ENCODE measurements around the gene EMB. TPM values are rescaled to one million over a fixed set of nuclear protein-coding genes. Genes with fewer than 3 reads are reported as not detected.
A peak's percentile ranks its signal among the peaks of the same experiment; 100 is the strongest.
"Not testable (repeated sequence)": the region's sequence is repeated elsewhere in the genome, so short reads cannot be mapped to it uniquely, and the experiment has no call there.

Gene EMB
- polyA plus RNA-seq, 3 donors = 51.9 to 191 (median 131) TPM

GRCh38 chr5:50421184-50421950 lies 19.7 kb downstream of the EMB start:
- Histone ChIP-seq H3K79me2 (ENCODE audit: insufficient read depth, low read length) (peaks cover 99% of the 10 kb centered on the region), H3K36me3 (replicated peaks in 1 of 2; ENCODE audit: control insufficient read depth in 1 of 2, insufficient read depth in 2 of 2, low read length in 2 of 2) (peaks cover 0 to 20% of the 10 kb centered on the region in 2 donors), H3K4me1 (ENCODE audit: control insufficient read depth in 1 of 2, insufficient read depth in 2 of 2, low read length in 2 of 2) (peaks cover 11 to 24% of the 10 kb centered on the region in 2 donors)
- H3K9me3 Mint-ChIP-seq; H2AFZ ChIP-seq (ENCODE audit: insufficient read depth, low read depth, low read length, poor library complexity, severe bottlenecking); H3K4me3 ChIP-seq (replicated peaks in 1 of 3; ENCODE audit: low read depth in 2 of 3, low read length in 3 of 3); H3K4me3 Mint-ChIP-seq; intact Hi-C loops (cut with micrococcal nuclease); DNase-seq; H3K27me3 Mint-ChIP-seq (ENCODE audit: low read depth in 3 of 3); H3K9ac ChIP-seq (ENCODE audit: insufficient read depth, low read length, poor library complexity, severe bottlenecking); H3K4me2 ChIP-seq (replicated peaks; ENCODE audit: extremely low read depth, low read length, poor library complexity, severe bottlenecking); H3K27ac ChIP-seq (ENCODE audit: low read depth in 1 of 2, low read length in 2 of 2); H3K9me3 ChIP-seq (replicated peaks in 1 of 2; ENCODE audit: control insufficient read depth in 1 of 2, insufficient read depth in 1 of 2, low read length in 2 of 2); H3K27me3 ChIP-seq (ENCODE audit: control insufficient read depth in 2 of 2, insufficient read depth in 2 of 2, low read length in 2 of 2); H4K20me1 ChIP-seq (ENCODE audit: insufficient read depth, low read length): not testable (repeated sequence)
- H3K27ac Mint-ChIP-seq = peak overlapping the region in 4 of 7 donors; percentile 18 to 69 (median 54)
- H3K36me3 Mint-ChIP-seq = peaks cover 15 to 32% of the 10 kb centered on the region in 2 donors
- peaks cover 42% of the 10 kb centered on the region for H3K4me1 Mint-ChIP-seq
- WGBS (ENCODE audit: insufficient coverage) = no CpG with 5 or more reads among the region's 7 CpGs

GRCh38 chr5:50420343-50420935 lies 20.6 kb downstream of the EMB start:
- no peak for DNase-seq
- H4K20me1 ChIP-seq (ENCODE audit: insufficient read depth, low read length) = peaks cover 8% of the 10 kb centered on the region
- H3K4me1 ChIP-seq (ENCODE audit: control insufficient read depth in 1 of 2, insufficient read depth in 2 of 2, low read length in 2 of 2) = peaks cover 15 to 34% of the 10 kb centered on the region in 2 donors
- H3K9me3 Mint-ChIP-seq = peaks cover 0 to 3% (median 0%) of the 10 kb centered on the region in 7 donors
- peaks cover 44% of the 10 kb centered on the region for H3K4me1 Mint-ChIP-seq
- no peak overlapping the region for H3K4me2 ChIP-seq (replicated peaks; ENCODE audit: extremely low read depth, low read length, poor library complexity, severe bottlenecking)
- H3K79me2 ChIP-seq (ENCODE audit: insufficient read depth, low read length) = peaks cover 99% of the 10 kb centered on the region
- no CpG with 5 or more reads among the region's 5 CpGs for whole genome bisulfite sequencing (ENCODE audit: insufficient coverage)
- peak overlapping the region in 6 of 7 donors; percentile 10 to 88 (median 46) for H3K27ac Mint-ChIP-seq
- H3K4me3 ChIP-seq (replicated peaks in 1 of 3; ENCODE audit: low read depth in 2 of 3, low read length in 3 of 3) = no peak overlapping the region
- no peaks in the 10 kb centered on the region for H3K9me3 ChIP-seq (replicated peaks in 1 of 2; ENCODE audit: control insufficient read depth in 1 of 2, insufficient read depth in 1 of 2, low read length in 2 of 2)
- no peaks in the 10 kb centered on the region for H3K27me3 Mint-ChIP-seq (ENCODE audit: low read depth in 3 of 3)
- H3K4me3 Mint-ChIP-seq = peak overlapping the region; percentile 18 to 73
- no peaks in the 10 kb centered on the region for H3K27me3 ChIP-seq (ENCODE audit: control insufficient read depth in 2 of 2, insufficient read depth in 2 of 2, low read length in 2 of 2)
- H2AFZ ChIP-seq (ENCODE audit: insufficient read depth, low read depth, low read length, poor library complexity, severe bottlenecking) = no peak overlapping the region
- TF ChIP-seq CTCF (IDR thresholded peaks at IDR 0.05) = no peak
- peaks cover 0 to 13% of the 10 kb centered on the region in 2 donors for H3K36me3 ChIP-seq (replicated peaks in 1 of 2; ENCODE audit: control insufficient read depth in 1 of 2, insufficient read depth in 2 of 2, low read length in 2 of 2)
- H3K9ac ChIP-seq (ENCODE audit: insufficient read depth, low read length, poor library complexity, severe bottlenecking) = no peak overlapping the region
- intact Hi-C loops (cut with micrococcal nuclease) = no loop called here
- peak overlapping the region in 1 of 2 donors; percentile 45 for H3K27ac ChIP-seq (ENCODE audit: low read depth in 1 of 2, low read length in 2 of 2)
- peaks cover 14 to 31% of the 10 kb centered on the region in 2 donors for H3K36me3 Mint-ChIP-seq

- H3K36me3 ChIP-seq (replicated peaks in 1 of 2; ENCODE audit: control insufficient read depth in 1 of 2, insufficient read depth in 2 of 2, low read length in 2 of 2); H3K4me3 Mint-ChIP-seq; H3K9me3 ChIP-seq (replicated peaks in 1 of 2; ENCODE audit: control insufficient read depth in 1 of 2, insufficient read depth in 1 of 2, low read length in 2 of 2); H2AFZ ChIP-seq (ENCODE audit: insufficient read depth, low read depth, low read length, poor library complexity, severe bottlenecking); H3K27me3 Mint-ChIP-seq (ENCODE audit: low read depth in 3 of 3); H3K4me3 ChIP-seq (replicated peaks in 1 of 3; ENCODE audit: low read depth in 2 of 3, low read length in 3 of 3); H3K9me3 Mint-ChIP-seq; H3K27me3 ChIP-seq (ENCODE audit: control insufficient read depth in 2 of 2, insufficient read depth in 2 of 2, low read length in 2 of 2); H3K27ac ChIP-seq (ENCODE audit: low read depth in 1 of 2, low read length in 2 of 2); H3K4me2 ChIP-seq (replicated peaks; ENCODE audit: extremely low read depth, low read length, poor library complexity, severe bottlenecking); H3K9ac ChIP-seq (ENCODE audit: insufficient read depth, low read length, poor library complexity, severe bottlenecking); DNase-seq; intact Hi-C loops (cut with micrococcal nuclease); H4K20me1 ChIP-seq (ENCODE audit: insufficient read depth, low read length): not testable (repeated sequence)
- H3K4me1 Mint-ChIP-seq = peaks cover 40% of the 10 kb centered on the region
- peaks cover 15 to 34% of the 10 kb centered on the region in 2 donors for H3K4me1 ChIP-seq (ENCODE audit: control insufficient read depth in 1 of 2, insufficient read depth in 2 of 2, low read length in 2 of 2)
- H3K36me3 Mint-ChIP-seq = peaks cover 7 to 31% of the 10 kb centered on the region in 2 donors
- peaks cover 99% of the 10 kb centered on the region for H3K79me2 ChIP-seq (ENCODE audit: insufficient read depth, low read length)
- peak overlapping the region in 3 of 7 donors; percentile 16 to 66 (median 55) for H3K27ac Mint-ChIP-seq
- WGBS (ENCODE audit: insufficient coverage) = 100% methylated on average over 1 of the region's 6 CpGs
Measured at GRCh38 chr5:50419656-50420055, 21.4 kb downstream of the EMB start.

All from CD14-positive monocyte (primary cell).